ENCODE data around the gene RAD52. TPM values are rescaled to one million over a fixed set of nuclear protein-coding genes. Genes with fewer than 3 reads are reported as not detected.

Gene RAD52
- total RNA-seq, 1 donor from 2014 or later, result 23.6 TPM

DNA sequence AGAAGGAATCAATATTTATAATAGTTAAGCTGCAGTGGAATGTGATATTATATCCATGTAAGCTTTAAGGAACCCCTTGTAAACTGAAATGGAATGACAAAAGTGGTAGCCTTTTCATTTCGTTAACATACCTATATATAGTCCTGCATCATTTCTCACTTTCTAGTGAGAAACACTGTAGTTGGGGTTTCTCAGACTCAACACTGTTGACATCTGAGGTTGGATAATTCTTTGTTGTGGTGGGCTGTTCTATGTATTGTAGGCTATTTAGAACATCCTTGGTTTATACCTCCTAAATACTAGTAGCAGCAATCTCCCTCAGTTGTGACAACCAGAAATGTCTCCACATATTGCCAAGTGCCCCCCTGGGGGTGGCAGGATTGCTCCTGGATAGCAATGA is 79.1 kb downstream of the RAD52 start:
- DNase-seq (ENCODE audit: low spot score), result no peak

DNA sequence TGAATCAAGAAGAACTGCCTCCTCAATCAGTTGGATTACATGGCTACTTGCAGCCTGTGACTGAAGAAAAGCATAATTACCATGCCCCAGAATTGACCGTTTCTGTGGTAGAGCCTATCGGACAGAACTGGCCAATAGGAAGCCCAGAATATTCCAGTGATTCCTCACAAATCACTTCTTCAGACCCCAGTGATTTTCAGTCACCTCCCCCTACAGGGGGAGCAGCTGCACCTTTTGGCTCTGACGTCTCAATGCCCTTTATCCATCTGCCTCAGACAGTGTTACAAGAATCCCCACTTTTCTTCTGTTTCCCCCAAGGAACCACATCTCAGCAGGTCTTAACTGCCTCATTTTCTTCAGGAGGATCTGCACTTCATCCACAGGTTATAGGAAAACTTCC is 80.8 kb downstream of the RAD52 start:
- DNase-seq (ENCODE audit: low spot score), result no peak

DNA sequence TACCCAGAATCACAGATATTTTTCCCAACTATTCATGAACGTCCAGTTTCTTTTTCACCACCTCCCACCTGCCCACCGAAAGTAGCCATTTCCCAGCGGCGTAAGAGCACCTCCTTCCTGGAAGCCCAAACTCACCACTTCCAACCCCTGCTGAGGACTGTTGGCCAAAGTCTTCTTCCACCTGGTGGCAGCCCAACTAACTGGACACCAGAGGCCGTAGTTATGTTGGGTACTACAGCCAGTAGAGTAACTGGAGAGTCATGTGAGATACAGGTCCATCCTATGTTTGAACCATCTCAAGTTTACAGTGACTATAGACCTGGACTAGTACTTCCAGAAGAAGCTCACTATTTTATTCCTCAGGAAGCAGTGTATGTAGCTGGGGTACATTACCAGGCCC is 81.6 kb downstream of the RAD52 start:
- DNase-seq (ENCODE audit: low spot score), result no peak

DNA sequence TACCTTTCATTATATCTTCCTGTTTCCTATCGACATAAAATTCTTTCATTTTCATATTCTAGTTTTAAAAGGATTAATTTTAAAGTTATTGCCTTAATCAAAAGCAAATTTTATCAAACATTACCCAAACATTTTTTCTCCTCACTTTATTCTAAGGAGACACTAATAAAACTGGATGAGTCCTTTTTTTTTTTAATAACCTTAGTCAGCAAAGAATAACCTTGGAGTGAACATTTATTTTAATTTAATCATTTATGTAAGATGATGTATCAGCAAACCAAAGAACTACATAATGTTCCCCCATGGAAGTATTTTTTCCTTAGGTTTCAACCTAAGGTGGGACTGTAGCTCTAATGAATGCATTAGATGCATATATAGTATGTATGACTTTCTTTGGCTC is 83.9 kb downstream of the RAD52 start:
- DNase-seq (ENCODE audit: low spot score), result no peak

DNA sequence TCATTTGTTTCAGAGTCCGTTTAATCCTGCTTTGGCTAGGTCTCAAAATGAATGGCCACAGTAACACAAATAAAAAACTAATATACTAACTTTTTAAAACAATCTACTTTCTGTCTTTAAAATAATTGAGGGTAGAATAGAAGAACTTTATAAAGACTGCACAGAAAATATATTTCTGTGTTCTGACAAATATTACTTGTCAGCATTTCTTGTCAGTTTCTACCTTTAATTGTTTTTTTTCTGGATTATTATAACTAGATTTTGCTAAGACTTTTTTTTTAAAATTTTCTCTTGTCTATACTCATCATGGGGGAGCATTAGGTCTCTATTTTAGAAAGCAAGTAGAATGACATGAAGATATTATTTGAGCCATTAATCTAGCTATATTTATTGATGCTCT is 86.2 kb downstream of the RAD52 start:
- DNase-seq (ENCODE audit: low spot score), result no peak

DNA sequence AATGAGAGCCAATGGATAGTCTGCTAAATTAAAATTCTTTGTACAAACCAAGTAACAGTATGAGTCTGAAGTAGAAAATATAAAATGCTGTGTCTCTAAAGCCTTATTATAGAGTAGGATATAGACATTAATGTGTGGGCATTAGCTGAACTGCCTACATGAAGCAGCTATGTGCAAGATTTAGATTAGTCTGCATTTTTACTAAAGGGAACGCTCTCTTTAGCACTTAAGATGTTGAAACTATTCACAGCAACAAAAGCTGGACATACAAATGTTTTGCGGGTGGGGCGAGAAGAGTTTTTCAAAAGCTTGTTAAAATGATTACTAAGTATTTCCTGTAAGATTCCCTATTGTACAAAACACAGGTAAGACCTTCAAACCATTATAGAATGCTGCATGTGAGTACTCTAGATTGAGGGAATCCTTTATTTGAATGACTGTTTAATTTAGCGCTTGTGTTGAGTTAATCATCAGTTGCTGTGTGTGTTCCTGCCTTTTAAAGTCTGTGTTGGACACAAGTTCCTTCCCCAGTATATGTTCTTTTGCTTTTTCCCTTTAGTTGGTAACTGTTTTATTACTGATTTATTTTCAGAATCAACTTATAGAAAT is 87.1 kb downstream of the RAD52 start:
- no peak for DNase-seq (ENCODE audit: low spot score)

Other genes starting within 250 kb of the RAD52 start
- gene WNK1, start 197.1 kb downstream of the RAD52 start, total RNA-seq, result 170 TPM
- gene ERC1, start 41.5 kb upstream of the RAD52 start, total RNA-seq, result 59.4 TPM

All from mucosa of gallbladder (tissue), 1 donor.